Cardiac muscle cell (in vitro differentiated cells and primary cell): ENCODE results near the gene CYGB. TPM values are rescaled to one million over a fixed set of nuclear protein-coding genes. Genes with fewer than 3 reads are reported as not detected.
A peak's percentile ranks its signal among the peaks of the same experiment; 100 is the strongest.

Experiments used
- DNase-seq, 2 donors: peaks; one replicate each; pipeline versions ENCODE4 v3.0.0 to v3.0.0-alpha.2; 2010 to 2017; ENCODE audit warnings: low read depth in 1 of 2, low spot score in 1 of 2
- H3K27ac ChIP-seq: fragments of 200-600 bp; sonication (generic); 2 replicates; pipeline ENCODE4 v1.5.1; 2016
- H3K27me3 ChIP-seq: fragments of 200-600 bp; sonication (generic); 2 replicates; pipeline ENCODE4 v1.6.0; 2016; ENCODE audit warnings: control low read depth
- H3K36me3 ChIP-seq: fragments of 200-600 bp; sonication (generic); 2 replicates; pipeline ENCODE4 v1.5.1; 2016; ENCODE audit warnings: control low read depth
- H3K4me1 ChIP-seq: fragments of 200-600 bp; sonication (generic); 2 replicates; pipeline ENCODE4 v1.8.1; 2017; ENCODE audit warnings: low read depth, mild to moderate bottlenecking, mixed run types
- H3K4me3 ChIP-seq: fragments of 200-600 bp; sonication (generic); 2 replicates; pipeline ENCODE4 v1.5.1; 2016; ENCODE audit warnings: mild to moderate bottlenecking
- H3K9me3 ChIP-seq: fragments of 200-600 bp; sonication (generic); 2 replicates; pipeline ENCODE4 v1.5.1; 2017; ENCODE audit warnings: low read depth, mild to moderate bottlenecking, control low read depth
- polyA plus RNA-seq: library from polyadenylated mRNA; unstranded; fragments of >200 nt; fragmentation: Nextera tagmentation; extraction: Ambion mirVana; gene quantifications from 2 replicates; pipeline ENCODE4 v1.2.1, GENCODE V29; 2016
- total RNA-seq: library from RNA; depleted of rRNA; stranded (reverse); fragments of >200 nt; gene quantifications from 2 replicates; pipeline ENCODE4 v1.2.3, GENCODE V29; 2016
- TF ChIP-seq, protein P1 (sequence below): IDR thresholded peaks from 2 replicates; pipeline ENCODE4 v1.5.1; 2012; ENCODE audit warnings: low read depth, mild to moderate bottlenecking, low read length

Gene CYGB
- total and polyA plus RNA-seq, 2 experiments from 2014 or later: 7.4 to 11.9 TPM

- peaks cover 5% of the 10 kb centered on the region for H3K4me1 ChIP-seq
- H3K27me3 ChIP-seq: no peaks in the 10 kb centered on the region
- peak overlapping the region; percentile 74 for H3K27ac ChIP-seq
- peak overlapping the region; percentile 47 for H3K4me3 ChIP-seq
- no peaks in the 10 kb centered on the region for H3K9me3 ChIP-seq
- peak in 1 of 2 donors; percentile 42 for DNase-seq
- TF ChIP-seq, protein P1, sequence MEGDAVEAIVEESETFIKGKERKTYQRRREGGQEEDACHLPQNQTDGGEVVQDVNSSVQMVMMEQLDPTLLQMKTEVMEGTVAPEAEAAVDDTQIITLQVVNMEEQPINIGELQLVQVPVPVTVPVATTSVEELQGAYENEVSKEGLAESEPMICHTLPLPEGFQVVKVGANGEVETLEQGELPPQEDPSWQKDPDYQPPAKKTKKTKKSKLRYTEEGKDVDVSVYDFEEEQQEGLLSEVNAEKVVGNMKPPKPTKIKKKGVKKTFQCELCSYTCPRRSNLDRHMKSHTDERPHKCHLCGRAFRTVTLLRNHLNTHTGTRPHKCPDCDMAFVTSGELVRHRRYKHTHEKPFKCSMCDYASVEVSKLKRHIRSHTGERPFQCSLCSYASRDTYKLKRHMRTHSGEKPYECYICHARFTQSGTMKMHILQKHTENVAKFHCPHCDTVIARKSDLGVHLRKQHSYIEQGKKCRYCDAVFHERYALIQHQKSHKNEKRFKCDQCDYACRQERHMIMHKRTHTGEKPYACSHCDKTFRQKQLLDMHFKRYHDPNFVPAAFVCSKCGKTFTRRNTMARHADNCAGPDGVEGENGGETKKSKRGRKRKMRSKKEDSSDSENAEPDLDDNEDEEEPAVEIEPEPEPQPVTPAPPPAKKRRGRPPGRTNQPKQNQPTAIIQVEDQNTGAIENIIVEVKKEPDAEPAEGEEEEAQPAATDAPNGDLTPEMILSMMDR: peak; percentile 52
- H3K36me3 ChIP-seq: peaks cover 12% of the 10 kb centered on the region
These were observed 20.9 kb upstream of the CYGB start for GRCh38 chr17:76558198-76559095.

GRCh38 chr17:76557368-76558197 lies 20.1 kb upstream of the CYGB start:
- H3K9me3 ChIP-seq: no peaks in the 10 kb centered on the region
- peaks cover 5% of the 10 kb centered on the region for H3K4me1 ChIP-seq
- H3K27ac ChIP-seq: peak overlapping the region; percentile 74
- H3K36me3 ChIP-seq: peaks cover 12% of the 10 kb centered on the region
- H3K27me3 ChIP-seq: no peaks in the 10 kb centered on the region
- peak overlapping the region; percentile 47 for H3K4me3 ChIP-seq
- TF ChIP-seq, protein P1: peak; percentile 58
- DNase-seq: peak; percentile 97 to 98

GRCh38 chr17:76556765-76557367 lies 19.4 kb upstream of the CYGB start:
- H3K27ac ChIP-seq: no peak overlapping the region
- H3K4me3 ChIP-seq: peak overlapping the region; percentile 47
- TF ChIP-seq, protein P1: no peak
- H3K36me3 ChIP-seq: peaks cover 10% of the 10 kb centered on the region
- peaks cover 5% of the 10 kb centered on the region for H3K4me1 ChIP-seq
- no peaks in the 10 kb centered on the region for H3K9me3 ChIP-seq
- no peaks in the 10 kb centered on the region for H3K27me3 ChIP-seq
- DNase-seq: peak in 1 of 2 donors; percentile 83

GRCh38 chr17:76554131-76554530 lies 16.6 kb upstream of the CYGB start:
- H3K36me3 ChIP-seq: no peaks in the 10 kb centered on the region
- H3K4me3 ChIP-seq: no peak overlapping the region
- no peaks in the 10 kb centered on the region for H3K27me3 ChIP-seq
- no peak overlapping the region for H3K27ac ChIP-seq
- TF ChIP-seq, protein P1: no peak
- peaks cover 7% of the 10 kb centered on the region for H3K4me1 ChIP-seq
- no peak for DNase-seq
- H3K9me3 ChIP-seq: no peaks in the 10 kb centered on the region

DNA sequence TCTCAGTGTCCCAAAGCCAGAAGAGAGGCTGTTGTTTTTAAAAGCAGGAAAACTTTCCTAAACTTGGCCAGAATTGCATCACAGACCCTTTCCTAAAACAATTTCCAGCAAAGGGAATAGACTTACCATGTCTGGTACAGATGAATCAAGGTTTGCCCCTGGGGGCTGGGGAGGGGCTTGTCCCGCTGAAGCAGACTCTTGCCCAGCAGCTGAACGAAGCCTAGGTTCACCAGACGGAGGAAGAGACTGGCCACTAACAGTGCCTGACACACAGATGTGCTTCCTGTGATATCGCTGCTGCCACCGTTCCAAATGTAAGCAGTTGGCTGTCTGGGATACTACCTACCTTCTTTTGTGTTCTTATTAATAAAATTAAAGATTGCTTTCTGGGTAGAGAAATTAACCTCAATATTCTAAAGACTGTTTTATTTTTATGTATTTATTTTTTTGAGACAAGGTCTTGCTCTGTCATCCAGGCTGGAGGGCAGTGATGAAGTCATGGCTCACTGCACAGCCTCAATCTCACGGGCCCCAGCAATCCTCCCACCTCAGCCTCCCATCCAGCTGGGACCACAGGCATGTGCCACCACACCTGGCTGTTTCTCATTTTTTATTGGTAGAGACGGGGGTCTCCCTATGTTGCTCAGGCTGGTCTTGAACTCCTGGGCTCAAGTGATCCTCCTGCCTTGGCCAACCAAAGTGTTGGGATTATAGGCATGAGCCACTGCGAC lies 15.8 kb upstream of the CYGB start:
- DNase-seq: no peak
- TF ChIP-seq, protein P1: no peak
- Histone ChIP-seq H3K36me3 (no peaks in the 10 kb centered on the region), H3K4me1 (peaks cover 7% of the 10 kb centered on the region), H3K27ac (no peak overlapping the region), H3K4me3 (no peak overlapping the region), H3K27me3 (no peaks in the 10 kb centered on the region), H3K9me3 (no peaks in the 10 kb centered on the region)
